ENCODE measurements around the gene CSF3R.
"Not testable (repeated sequence)": the region's sequence is repeated elsewhere in the genome, so short reads cannot be mapped to it uniquely, and the experiment has no call there.

The CSF3R gene

DNA sequence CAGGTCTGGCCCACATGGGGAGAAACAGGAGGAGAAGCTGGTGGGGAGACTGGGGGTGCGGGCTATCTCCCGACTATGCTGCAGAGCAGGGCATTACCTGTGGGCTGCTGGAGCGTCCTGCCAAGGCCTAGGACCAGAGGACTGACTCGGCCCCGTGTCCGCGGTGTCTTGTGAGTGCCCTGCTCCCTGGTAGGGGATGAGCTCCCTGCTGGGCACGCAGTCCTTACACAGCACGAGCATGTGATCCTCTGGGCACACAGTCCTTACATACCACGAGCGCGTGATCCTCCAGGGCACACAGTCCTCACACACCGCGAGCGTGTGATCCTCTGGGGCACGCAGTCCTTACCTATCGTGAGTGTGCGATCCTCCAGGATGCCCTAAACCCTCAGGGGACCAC is 31.8 kb upstream of the CSF3R start:
- DNase-seq (ENCODE audit: extremely low spot score, insufficient read length, low read depth) (no peak), FAIRE-seq (no peak)

GRCh38 chr1:36513676-36514473 is 31.2 kb upstream of the CSF3R start:
- DNase-seq (ENCODE audit: extremely low spot score, insufficient read length, low read depth) (no peak), FAIRE-seq (no peak)

DNA sequence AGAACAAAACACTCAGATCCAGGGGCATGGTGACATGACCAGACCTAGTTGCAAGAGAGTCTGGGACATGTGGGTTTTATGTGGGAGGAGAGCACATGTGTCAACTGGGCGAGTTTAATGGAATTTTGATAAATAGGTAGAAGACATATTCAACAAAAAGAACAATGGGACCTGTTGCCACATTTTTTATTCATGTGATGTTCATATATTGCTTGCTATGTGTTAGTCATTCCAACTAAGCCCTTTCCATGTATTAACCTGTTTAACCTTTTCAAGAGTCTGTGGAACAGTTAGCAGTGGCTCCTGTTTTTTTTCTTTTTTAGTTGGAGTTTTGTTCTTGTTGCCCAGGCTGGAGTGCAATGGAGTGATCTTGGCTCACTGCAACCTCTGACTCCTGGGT is 30.1 kb upstream of the CSF3R start:
- FAIRE-seq = no peak

GRCh38 chr1:36511804-36512798 is 29.4 kb upstream of the CSF3R start:
- FAIRE-seq (no peak), DNase-seq (ENCODE audit: extremely low spot score, insufficient read length, low read depth) (no peak)

More for the DNA sequence above, 30.1 kb upstream of the CSF3R start:
- DNase-seq (ENCODE audit: extremely low spot score, insufficient read length, low read depth) = no peak

GRCh38 chr1:36511220-36511619 is 28.5 kb upstream of the CSF3R start:
- not testable (repeated sequence) for FAIRE-seq; DNase-seq (ENCODE audit: extremely low spot score, insufficient read length, low read depth)

- FAIRE-seq = no peak
These were observed 27.7 kb upstream of the CSF3R start for GRCh38 chr1:36510418-36510817.

DNA sequence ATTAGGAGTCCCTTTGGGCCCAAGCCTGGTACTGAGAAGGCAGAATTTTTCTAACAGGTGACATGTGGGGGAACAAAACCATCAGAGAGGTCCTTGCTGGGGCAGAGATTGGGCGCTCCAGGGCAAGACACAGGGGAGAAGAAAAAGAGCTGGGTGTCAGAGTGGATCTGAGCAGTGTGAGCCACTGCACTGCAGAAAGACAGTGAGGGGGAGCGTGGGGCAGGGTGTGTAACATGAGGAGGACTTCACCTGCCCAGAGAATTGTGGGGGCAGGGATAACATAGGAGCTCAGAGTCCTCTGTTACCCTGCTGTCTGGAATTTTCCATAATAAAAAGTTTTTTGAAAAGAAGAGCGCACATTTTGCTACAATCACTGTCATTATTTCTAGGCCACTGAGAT is 25.5 kb upstream of the CSF3R start:
- no peak for FAIRE-seq
- DNase-seq (ENCODE audit: extremely low spot score, insufficient read length, low read depth) = no peak

More at GRCh38 chr1:36510418-36510817, 27.7 kb upstream of the CSF3R start:
- no peak for DNase-seq (ENCODE audit: extremely low spot score, insufficient read length, low read depth)

DNA sequence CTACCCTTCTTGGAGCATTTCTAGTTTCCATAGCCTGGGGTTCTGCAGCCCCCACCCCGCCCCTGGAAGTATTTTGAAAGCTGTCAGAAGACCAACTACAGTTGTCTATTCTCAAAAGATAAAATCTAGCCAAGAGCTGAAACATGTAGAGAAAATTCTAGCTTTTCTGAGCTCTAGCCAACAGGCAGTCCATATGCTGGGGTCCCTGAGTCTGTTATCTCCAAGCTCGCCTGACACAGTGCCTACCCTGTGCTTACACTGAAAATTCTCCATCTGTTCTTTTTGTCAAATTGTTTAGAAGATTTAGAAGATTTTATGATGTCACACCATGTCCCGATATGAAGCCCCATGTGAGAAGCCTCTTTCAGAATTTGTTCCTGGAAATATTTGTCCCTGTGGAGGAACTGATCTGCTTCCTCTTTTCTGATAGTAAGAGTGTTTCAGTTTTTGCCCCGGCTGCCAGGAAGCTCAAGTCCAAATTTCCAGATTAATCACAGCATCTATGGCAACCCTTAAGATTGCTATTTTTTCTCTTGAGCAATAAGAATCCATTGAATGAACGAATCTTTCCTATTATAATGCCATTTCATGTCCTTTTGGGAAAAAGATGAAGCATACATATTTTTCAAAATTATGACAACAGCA is 23.7 kb upstream of the CSF3R start:
- no peak for FAIRE-seq
- DNase-seq (ENCODE audit: extremely low spot score, insufficient read length, low read depth) = no peak

DNA sequence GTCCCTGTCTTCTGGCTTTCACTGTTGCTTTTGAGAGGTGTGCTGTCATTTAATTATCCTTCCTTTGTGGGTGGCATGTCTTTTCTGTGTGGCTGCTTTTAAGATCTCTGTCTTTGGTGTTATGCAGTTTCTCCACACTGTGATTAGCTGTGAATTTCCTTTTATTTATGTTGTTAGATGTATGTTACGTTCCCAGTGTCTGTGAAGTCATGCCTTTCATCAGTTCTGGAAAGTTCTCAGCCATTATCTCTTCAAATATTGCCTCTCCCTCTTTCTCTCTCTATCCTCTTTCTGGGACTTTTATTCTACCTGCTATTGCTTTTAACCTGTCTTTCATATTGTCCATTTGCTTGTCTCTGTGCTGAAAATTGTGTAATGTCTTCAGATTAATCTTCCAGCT is 21.0 kb upstream of the CSF3R start:
- no peak for FAIRE-seq

DNA sequence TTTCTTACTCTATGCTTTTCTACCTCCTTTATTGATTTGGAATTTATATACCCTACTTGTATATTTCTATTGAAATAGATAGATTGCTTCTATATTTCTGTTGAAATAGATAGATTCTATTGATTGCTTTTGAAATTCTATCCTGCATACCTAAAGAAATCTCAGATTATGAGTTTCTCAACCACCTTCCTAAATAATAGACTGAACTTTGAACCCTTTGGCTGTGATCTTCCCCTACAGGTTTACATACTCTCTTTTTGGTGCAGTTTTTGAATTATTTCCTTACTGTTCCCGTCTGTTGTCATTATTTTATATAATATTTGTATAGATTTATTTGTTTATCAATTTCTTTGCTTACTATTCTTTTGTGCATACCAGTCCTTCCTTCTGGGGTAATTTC is 20.4 kb upstream of the CSF3R start:
- DNase-seq (ENCODE audit: extremely low spot score, insufficient read length, low read depth) = no peak
- no peak for FAIRE-seq

More for the DNA sequence above, 21.0 kb upstream of the CSF3R start:
- no peak for DNase-seq (ENCODE audit: extremely low spot score, insufficient read length, low read depth)

- DNase-seq (ENCODE audit: extremely low spot score, insufficient read length, low read depth) (no peak), FAIRE-seq (no peak)
These were observed 19.9 kb upstream of the CSF3R start for GRCh38 chr1:36502616-36503015.

DNA sequence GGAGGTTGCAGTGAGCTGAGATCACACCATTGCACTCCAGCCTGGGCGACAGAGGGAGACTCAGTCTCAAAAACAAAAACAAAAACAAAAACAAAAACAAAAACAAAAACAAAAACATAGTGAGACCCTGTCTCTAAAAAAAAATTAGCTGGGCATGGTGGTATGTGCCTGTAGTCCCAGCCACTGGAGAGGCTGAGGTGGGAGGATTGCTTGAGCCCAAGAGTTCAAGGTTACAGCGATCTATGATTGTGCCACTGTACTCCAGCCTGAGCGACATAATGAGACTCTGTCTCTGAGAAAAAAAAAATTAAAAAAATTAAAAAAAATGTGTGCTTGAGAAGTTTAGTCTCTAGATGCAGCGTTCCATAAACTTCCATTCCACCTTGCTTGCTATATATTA is 19.2 kb upstream of the CSF3R start:
- not testable (repeated sequence) for DNase-seq (ENCODE audit: extremely low spot score, insufficient read length, low read depth); FAIRE-seq

DNA sequence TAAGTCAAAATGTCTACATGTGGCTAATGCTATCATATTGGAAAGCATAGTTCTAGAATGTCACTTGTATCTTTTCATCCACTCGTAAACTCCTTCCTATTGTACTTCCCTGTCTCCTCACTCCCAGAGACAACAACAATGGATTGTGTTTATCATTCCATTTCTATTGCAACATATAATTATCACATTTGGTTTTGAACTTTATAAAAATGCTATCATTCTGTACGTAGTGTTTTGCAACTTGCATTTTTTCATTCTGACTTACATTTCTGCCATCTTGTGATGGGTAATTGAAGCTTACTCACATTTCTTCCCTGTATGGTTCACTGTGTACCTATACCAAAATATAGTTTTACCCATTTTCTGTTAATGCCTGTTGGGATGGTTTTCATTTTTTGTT is 14.5 kb upstream of the CSF3R start:
- no peak for FAIRE-seq

DNA sequence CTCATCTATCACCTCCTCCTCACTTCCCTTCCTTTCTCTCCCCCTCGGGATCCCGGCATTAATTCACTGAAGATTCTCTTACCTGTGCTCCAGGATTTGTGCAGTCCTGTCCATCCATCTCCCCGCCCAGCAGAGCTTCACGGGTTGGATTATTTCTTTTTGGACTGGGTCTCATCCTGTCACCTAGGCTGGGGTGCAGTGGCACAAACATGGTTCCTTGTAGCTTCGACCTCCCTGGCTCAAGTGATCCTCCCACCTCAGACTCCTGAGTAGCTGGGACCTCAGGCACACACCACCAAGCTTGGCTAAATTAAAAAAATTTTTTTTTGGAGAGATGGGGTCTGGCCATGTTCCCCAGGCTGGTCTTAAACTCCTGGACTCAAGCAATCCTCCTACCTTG is 12.3 kb upstream of the CSF3R start:
- DNase-seq (ENCODE audit: extremely low spot score, insufficient read length, low read depth) = no peak

More for the DNA sequence above, 14.5 kb upstream of the CSF3R start:
- no peak for DNase-seq (ENCODE audit: extremely low spot score, insufficient read length, low read depth)

DNA sequence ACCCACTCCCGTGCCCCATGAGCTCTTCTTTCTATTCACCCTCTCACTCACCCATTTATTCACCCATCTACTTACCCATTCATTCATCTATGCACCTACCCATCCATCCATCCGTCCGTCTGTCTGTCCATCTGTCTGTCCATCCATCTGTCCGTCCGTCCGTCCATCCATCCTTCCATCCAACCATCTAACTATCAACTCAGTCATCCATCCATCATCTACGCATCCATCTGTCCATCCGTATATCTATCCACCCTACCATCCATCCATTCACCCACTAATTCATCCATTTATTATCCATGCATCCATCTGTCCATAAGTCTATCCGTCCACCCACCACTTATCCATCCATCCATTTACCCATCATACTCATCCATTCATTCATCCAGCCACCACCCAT is 10.8 kb upstream of the CSF3R start:
- FAIRE-seq (no peak), DNase-seq (ENCODE audit: extremely low spot score, insufficient read length, low read depth) (no peak)

More for the DNA sequence above, 12.3 kb upstream of the CSF3R start:
- FAIRE-seq = no peak

DNA sequence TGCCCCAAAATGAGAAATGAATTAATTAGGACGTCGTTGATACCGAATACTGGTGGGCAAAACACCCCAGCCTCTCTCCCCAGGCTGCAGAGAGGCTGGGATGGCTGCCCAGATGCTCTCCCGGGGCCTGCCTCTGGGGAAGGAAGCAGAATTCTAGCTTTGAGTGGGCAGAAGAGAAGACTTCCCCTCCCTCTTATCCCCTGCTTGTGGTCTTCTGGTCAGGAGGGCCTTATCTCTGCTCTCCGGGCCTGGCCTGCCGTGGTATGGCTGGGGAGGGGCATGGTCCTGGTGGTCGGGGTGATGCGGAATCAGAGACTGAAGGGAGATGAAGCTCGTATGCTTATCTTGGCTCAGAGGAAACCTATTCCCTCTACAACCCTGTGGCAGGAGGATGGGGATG is 9.8 kb upstream of the CSF3R start:
- FAIRE-seq = no peak
- DNase-seq (ENCODE audit: extremely low spot score, insufficient read length, low read depth) = no peak

DNA sequence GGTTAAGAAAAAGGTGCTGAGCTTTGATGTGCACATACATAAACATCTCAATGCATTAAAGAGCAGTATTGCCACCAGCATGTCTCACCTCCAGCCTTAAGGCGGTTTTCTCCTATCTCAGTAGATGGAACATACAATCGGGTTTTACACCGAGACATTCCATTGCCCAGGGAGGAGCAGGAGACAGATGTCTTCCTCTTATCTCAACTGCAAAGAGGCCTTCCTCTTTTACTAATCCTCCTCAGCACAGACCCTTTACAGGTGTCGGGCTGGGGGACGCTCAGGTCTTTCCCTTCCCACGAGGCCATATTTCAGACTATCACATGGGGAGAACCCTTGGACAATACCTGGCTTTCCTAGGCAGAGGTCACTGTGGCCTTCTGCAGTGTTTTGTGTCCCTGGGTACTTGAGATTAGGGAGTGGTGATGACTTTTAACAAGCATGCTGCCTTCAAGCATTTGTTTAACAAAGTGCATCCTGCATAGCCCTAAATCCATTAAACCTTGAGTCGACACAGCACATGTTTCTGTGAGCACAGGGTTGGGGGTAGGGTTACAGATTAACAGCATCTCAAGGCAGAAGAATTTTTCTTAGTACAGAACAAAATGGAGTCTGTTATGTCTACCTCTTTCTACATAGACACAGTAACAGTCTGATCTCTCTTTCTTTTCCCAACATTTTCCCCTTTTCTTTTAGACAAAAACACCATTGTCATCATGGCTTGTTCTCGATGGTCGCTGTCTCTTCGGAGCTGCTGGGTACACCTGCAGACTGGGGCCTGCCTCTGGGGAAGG is 6.7 kb upstream of the CSF3R start:
- DNase-seq (ENCODE audit: extremely low spot score, insufficient read length, low read depth); FAIRE-seq: not testable (repeated sequence)

DNA sequence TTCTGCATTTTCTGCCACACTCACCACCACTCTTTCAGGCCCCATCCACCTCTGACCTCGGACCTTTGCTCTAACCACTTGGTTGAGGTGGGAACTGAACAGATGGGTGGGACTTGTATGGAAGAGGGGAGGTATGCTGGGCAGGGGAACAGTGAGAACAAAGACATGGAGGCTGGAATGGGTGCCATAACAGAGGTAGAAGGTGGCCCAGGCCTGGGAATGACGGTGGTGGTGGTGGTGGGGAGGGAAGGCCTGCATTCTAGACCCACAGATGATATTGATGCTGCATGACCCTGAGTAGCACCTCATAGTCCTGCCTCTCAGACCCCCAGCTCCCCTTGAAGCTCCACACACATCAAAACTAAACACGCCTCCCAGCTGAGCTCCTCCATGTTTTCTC is 5.2 kb upstream of the CSF3R start:
- DNase-seq (ENCODE audit: extremely low spot score, insufficient read length, low read depth) (no peak), FAIRE-seq (no peak)

DNA sequence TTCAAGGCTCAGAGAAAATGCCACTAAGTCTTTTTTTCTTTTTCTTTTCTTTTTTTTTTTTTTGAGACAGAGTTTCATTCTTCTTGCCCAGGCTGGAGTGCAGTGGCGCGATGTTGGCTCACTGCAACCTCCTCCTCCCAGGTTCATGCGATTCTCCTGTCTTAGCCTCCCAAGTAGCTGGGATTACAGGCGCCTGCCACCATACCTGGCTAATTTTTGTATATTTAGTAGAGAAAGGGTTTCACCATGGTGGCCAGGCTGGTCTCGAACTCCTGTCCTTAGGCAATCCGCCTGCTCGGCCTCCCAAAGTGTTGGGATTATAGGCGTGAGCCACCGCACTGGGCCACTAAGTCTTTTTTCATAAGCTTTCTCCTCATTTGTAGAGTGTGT is 4.6 kb upstream of the CSF3R start:
- not testable (repeated sequence) for DNase-seq (ENCODE audit: extremely low spot score, insufficient read length, low read depth); FAIRE-seq
